GM21360 (cell line): ENCODE results near the gene PRKN.

Experiments used
- ATAC-seq: cut with Tn5 transposase; IDR thresholded peaks from one replicate; pipeline ENCODE4 v1.9.1; 2021; ENCODE audit warnings: mild to moderate bottlenecking, moderate library complexity; ENCODE audit not compliant: unreplicated experiment

The PRKN gene

GRCh38 chr6:162727322-162728182 is at the start of gene PRKN, which contains the start of gene PACRG:
TSS of gene PRKN (minus strand) at chr6:162727766.
TSS of gene PACRG (plus strand) at chr6:162727974.
- ATAC-seq, result peak; percentile 99

- ATAC-seq, result no peak
Measured at GRCh38 chr6:162777091-162777490, 49.5 kb upstream of the PRKN start.

GRCh38 chr6:162773996-162774395 is 46.4 kb upstream of the PRKN start:
- ATAC-seq, result no peak

GRCh38 chr6:162772466-162772865 is 44.9 kb upstream of the PRKN start:
- ATAC-seq, result no peak

- no peak for ATAC-seq
Measured at GRCh38 chr6:162770955-162771354, 43.4 kb upstream of the PRKN start.

GRCh38 chr6:162770136-162770535 is 42.6 kb upstream of the PRKN start:
- no peak for ATAC-seq

GRCh38 chr6:162753775-162754174 is 26.2 kb upstream of the PRKN start:
- no peak for ATAC-seq

- ATAC-seq, result no peak
Measured at GRCh38 chr6:162751211-162751859, 23.8 kb upstream of the PRKN start.

GRCh38 chr6:162750776-162751175 is 23.2 kb upstream of the PRKN start:
- ATAC-seq, result no peak

GRCh38 chr6:162736961-162737360 is 9.4 kb upstream of the PRKN start:
- no peak for ATAC-seq

- ATAC-seq, result no peak
Measured at GRCh38 chr6:162733489-162733888, 5.9 kb upstream of the PRKN start.

GRCh38 chr6:162730502-162730901 is 2.9 kb upstream of the PRKN start:
- no peak for ATAC-seq

- ATAC-seq, result no peak
Measured at GRCh38 chr6:162728706-162729105, 1.1 kb upstream of the PRKN start.

- no peak for ATAC-seq
Measured at GRCh38 chr6:162728197-162728596, 631 bp upstream of the PRKN start.

- ATAC-seq, result peak; percentile 6
Measured at GRCh38 chr6:162726947-162727321, 632 bp downstream of the PRKN start.

- ATAC-seq, result no peak
Measured at GRCh38 chr6:162722633-162723032, 4.9 kb downstream of the PRKN start.

- ATAC-seq, result no peak
Measured at GRCh38 chr6:162722226-162722625, 5.3 kb downstream of the PRKN start.

GRCh38 chr6:162721404-162721687 is 6.2 kb downstream of the PRKN start:
- ATAC-seq, result no peak

GRCh38 chr6:162719528-162719927 is 8.0 kb downstream of the PRKN start:
- no peak for ATAC-seq

GRCh38 chr6:162715601-162716000 is 12.0 kb downstream of the PRKN start:
- no peak for ATAC-seq

- ATAC-seq, result no peak
Measured at GRCh38 chr6:162713974-162714780, 13.4 kb downstream of the PRKN start.

GRCh38 chr6:162712694-162713093 is 14.9 kb downstream of the PRKN start:
- ATAC-seq, result no peak
